Measurements from ENCODE around the gene SLC24A1. TPM values are rescaled to one million over a fixed set of nuclear protein-coding genes. Genes with fewer than 3 reads are reported as not detected.

SLC24A1 gene
- total and polyA plus RNA-seq, 2 of the 4 experiments (the other 2 are of a cell fraction), result 3.6 to 4.9 TPM

DNA sequence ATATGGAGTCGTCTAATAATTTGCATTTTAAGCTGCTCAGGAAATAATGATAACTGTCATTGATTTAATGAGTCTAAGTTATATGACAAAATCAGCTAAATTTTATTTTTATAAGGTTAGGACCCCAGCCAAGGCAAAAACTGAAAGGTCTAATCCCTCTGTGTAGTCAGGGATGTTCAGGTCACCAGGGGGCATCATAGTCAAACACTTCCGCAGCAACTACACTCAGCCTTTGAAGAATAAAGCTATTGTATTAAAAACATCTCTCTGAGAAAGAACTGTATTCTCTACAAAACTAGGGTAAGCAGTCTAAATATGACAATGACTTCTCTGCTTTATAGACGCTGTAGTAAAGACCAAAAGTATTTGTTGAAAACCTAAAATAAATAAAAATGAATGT is 25.8 kb upstream of the SLC24A1 start:
- no CpG with 5 or more reads among the region's 3 CpGs for WGBS, 2 experiments (ENCODE audit: extremely low coverage in 2 of 2, insufficient read length in 1 of 2)
- no peak overlapping the region for H2BK120ac ChIP-seq (ENCODE audit: low read depth, low read length)
- no peak overlapping the region for H4K5ac ChIP-seq (ENCODE audit: low read depth, low read length)
- H3K56ac ChIP-seq (ENCODE audit: extremely low read depth, insufficient read depth, low read length), result no peak overlapping the region
- H3K27ac ChIP-seq (ENCODE audit: insufficient read depth, low read length), result no peak overlapping the region
- H2BK5ac ChIP-seq (ENCODE audit: low read depth, low read length, poor library complexity, severe bottlenecking), result no peak overlapping the region
- H3K18ac ChIP-seq (ENCODE audit: low read depth, low read length), result no peak overlapping the region
- H3K4me3 ChIP-seq (ENCODE audit: insufficient read depth, low read depth, low read length), result no peak overlapping the region
- TF ChIP-seq FOS (IDR thresholded peaks at IDR 0.05; ENCODE audit: low read depth, low read length) (no peak), MAFK (IDR thresholded peaks at IDR 0.05; ENCODE audit: low read depth, low read length) (no peak), RFX5 (IDR thresholded peaks at IDR 0.05; ENCODE audit: low read depth, low read length) (no peak), BHLHE40 (IDR thresholded peaks at IDR 0.05; ENCODE audit: low read depth, low read length) (no peak), CHD1 (IDR thresholded peaks at IDR 0.05; ENCODE audit: low read depth, low read length) (no peak), RCOR1 (IDR thresholded peaks at IDR 0.05; ENCODE audit: insufficient replicate concordance, low read length) (no peak), MAZ (IDR thresholded peaks at IDR 0.05; ENCODE audit: borderline replicate concordance, low read depth, low read length) (no peak), CEBPB (IDR thresholded peaks at IDR 0.05; ENCODE audit: low read depth, low read length) (no peak), POLR2A (IDR thresholded peaks at IDR 0.05; ENCODE audit: low read depth, low read length) (no peak), NFE2L2 (IDR thresholded peaks at IDR 0.05; ENCODE audit: low read depth, low read length) (no peak), MXI1 (IDR thresholded peaks at IDR 0.05; ENCODE audit: borderline replicate concordance, low read depth, low read length) (no peak), SMC3 (IDR thresholded peaks at IDR 0.05; ENCODE audit: low read depth, low read length) (no peak), RAD21 (IDR thresholded peaks at IDR 0.05; ENCODE audit: low read length) (peak; percentile 38)
- TF ChIP-seq, protein P1, sequence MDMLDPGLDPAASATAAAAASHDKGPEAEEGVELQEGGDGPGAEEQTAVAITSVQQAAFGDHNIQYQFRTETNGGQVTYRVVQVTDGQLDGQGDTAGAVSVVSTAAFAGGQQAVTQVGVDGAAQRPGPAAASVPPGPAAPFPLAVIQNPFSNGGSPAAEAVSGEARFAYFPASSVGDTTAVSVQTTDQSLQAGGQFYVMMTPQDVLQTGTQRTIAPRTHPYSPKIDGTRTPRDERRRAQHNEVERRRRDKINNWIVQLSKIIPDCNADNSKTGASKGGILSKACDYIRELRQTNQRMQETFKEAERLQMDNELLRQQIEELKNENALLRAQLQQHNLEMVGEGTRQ (IDR thresholded peaks at IDR 0.05; ENCODE audit: low read depth, low read length), result no peak
- TF ChIP-seq, protein P2, sequence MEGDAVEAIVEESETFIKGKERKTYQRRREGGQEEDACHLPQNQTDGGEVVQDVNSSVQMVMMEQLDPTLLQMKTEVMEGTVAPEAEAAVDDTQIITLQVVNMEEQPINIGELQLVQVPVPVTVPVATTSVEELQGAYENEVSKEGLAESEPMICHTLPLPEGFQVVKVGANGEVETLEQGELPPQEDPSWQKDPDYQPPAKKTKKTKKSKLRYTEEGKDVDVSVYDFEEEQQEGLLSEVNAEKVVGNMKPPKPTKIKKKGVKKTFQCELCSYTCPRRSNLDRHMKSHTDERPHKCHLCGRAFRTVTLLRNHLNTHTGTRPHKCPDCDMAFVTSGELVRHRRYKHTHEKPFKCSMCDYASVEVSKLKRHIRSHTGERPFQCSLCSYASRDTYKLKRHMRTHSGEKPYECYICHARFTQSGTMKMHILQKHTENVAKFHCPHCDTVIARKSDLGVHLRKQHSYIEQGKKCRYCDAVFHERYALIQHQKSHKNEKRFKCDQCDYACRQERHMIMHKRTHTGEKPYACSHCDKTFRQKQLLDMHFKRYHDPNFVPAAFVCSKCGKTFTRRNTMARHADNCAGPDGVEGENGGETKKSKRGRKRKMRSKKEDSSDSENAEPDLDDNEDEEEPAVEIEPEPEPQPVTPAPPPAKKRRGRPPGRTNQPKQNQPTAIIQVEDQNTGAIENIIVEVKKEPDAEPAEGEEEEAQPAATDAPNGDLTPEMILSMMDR (conservative IDR thresholded peaks at IDR 0.05; ENCODE audit: low read depth, low read length), result peak; percentile 31
- TF ChIP-seq, protein P3, sequence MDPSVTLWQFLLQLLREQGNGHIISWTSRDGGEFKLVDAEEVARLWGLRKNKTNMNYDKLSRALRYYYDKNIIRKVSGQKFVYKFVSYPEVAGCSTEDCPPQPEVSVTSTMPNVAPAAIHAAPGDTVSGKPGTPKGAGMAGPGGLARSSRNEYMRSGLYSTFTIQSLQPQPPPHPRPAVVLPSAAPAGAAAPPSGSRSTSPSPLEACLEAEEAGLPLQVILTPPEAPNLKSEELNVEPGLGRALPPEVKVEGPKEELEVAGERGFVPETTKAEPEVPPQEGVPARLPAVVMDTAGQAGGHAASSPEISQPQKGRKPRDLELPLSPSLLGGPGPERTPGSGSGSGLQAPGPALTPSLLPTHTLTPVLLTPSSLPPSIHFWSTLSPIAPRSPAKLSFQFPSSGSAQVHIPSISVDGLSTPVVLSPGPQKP (IDR thresholded peaks at IDR 0.05; ENCODE audit: borderline replicate concordance, low read depth, low read length), result no peak
- H3K9me3 ChIP-seq (ENCODE audit: control insufficient read depth, insufficient read depth, low read length), result no peaks in the 10 kb centered on the region
- H4K8ac ChIP-seq (ENCODE audit: low read depth in 2 of 2, low read length in 2 of 2), result no peak overlapping the region
- no peak overlapping the region for H4K91ac ChIP-seq (ENCODE audit: insufficient read depth, low read depth, low read length)
- dilution Hi-C loops (cut with HindIII; ENCODE audit: low sequenced_read_pairs, unreplicated experiment), result no loop called here
- no peaks in the 10 kb centered on the region for H3K9me1 ChIP-seq (ENCODE audit: insufficient read depth, low read length)
- no peak for ATAC-seq (ENCODE audit: low read depth)
- CTCF ChIA-PET, result interaction anchor here (0.8 kb wide), 1 partner anchor 33 kb away, joined by 3 read pairs; no protein-coding TSS in a partner anchor
- no peak overlapping the region for H2AK9ac ChIP-seq (replicated peaks; ENCODE audit: low read depth, low read length, poor library complexity)
- no peak overlapping the region for H3K14ac ChIP-seq (replicated peaks; ENCODE audit: low read depth, low read length)
- no peak for DNase-seq
- no peak overlapping the region for H3K23ac ChIP-seq (ENCODE audit: low read depth, low read length)
- peaks cover 30% of the 10 kb centered on the region for H3K36me3 ChIP-seq (ENCODE audit: control insufficient read depth, insufficient read depth, low read length)
- POLR2A ChIA-PET (ENCODE audit: unreplicated experiment), result no interaction called here
- H3K79me1 ChIP-seq (ENCODE audit: low read depth in 1 of 2, low read length in 2 of 2), result peaks cover 0 to 7% of the 10 kb centered on the region in 2 experiments; a peak in 2 of 4 replicates
- no peak overlapping the region for H3K9ac ChIP-seq (ENCODE audit: low read depth, low read length)
- no peak overlapping the region for H3K4ac ChIP-seq (ENCODE audit: low read depth, low read length)
- no peak overlapping the region for H2BK15ac ChIP-seq (ENCODE audit: low read depth, low read length)
- no peaks in the 10 kb centered on the region for H3K27me3 ChIP-seq (ENCODE audit: control insufficient read depth, insufficient read depth, low read length)
- no peak overlapping the region for H3K4me2 ChIP-seq (ENCODE audit: low read depth, low read length)
- H2AK5ac ChIP-seq (ENCODE audit: low read depth, low read length), result no peak overlapping the region
- no peaks in the 10 kb centered on the region for H4K20me1 ChIP-seq (ENCODE audit: insufficient read depth, low read length)
- no peak overlapping the region for H2AFZ ChIP-seq (replicated peaks; ENCODE audit: low read length, poor library complexity)
- no TSS peak for BruUV-seq (replicated peaks)
- H2BK20ac ChIP-seq (ENCODE audit: low read depth, low read length), result no peak overlapping the region
- in situ Hi-C loops (cut with MboI; ENCODE audit: low sequenced_read_pairs), result no loop called here
- H3K4me1 ChIP-seq (ENCODE audit: control insufficient read depth, insufficient read depth, low read length), result no peaks in the 10 kb centered on the region
- intact Hi-C loops (cut with micrococcal nuclease), result no loop called here
